ENCODE data around the gene PDE5A. TPM values are rescaled to one million over a fixed set of nuclear protein-coding genes. Genes with fewer than 3 reads are reported as not detected.

PDE5A gene
- total RNA-seq, 1 donor from 2014 or later: 0.10 TPM

GRCh38 chr4:119593698-119594097 is 34.9 kb downstream of the PDE5A start:
- Mint-ChIP-seq H3K27me3 (ENCODE audit: insufficient read depth) (peaks cover 6% of the 10 kb centered on the region), H3K9me3 (peaks cover 4% of the 10 kb centered on the region), H3K4me1 (ENCODE audit: low read depth) (no peaks in the 10 kb centered on the region), H3K36me3 (ENCODE audit: low read depth) (no peaks in the 10 kb centered on the region), H3K4me3 (no peak overlapping the region), H3K27ac (no peak overlapping the region)
- no peak for DNase-seq (ENCODE audit: low spot score)
- intact Hi-C loops (cut with micrococcal nuclease): no loop called here

GRCh38 chr4:119592830-119593229 is 35.8 kb downstream of the PDE5A start:
- intact Hi-C loops (cut with micrococcal nuclease): no loop called here
- H3K27ac Mint-ChIP-seq: no peak overlapping the region
- peaks cover 1% of the 10 kb centered on the region for H3K27me3 Mint-ChIP-seq (ENCODE audit: insufficient read depth)
- no peaks in the 10 kb centered on the region for H3K36me3 Mint-ChIP-seq (ENCODE audit: low read depth)
- no peaks in the 10 kb centered on the region for H3K4me1 Mint-ChIP-seq (ENCODE audit: low read depth)
- H3K9me3 Mint-ChIP-seq: no peaks in the 10 kb centered on the region
- H3K4me3 Mint-ChIP-seq: no peak overlapping the region
- DNase-seq (ENCODE audit: low spot score): no peak

GRCh38 chr4:119589165-119589564 is 39.4 kb downstream of the PDE5A start:
- no peak for DNase-seq (ENCODE audit: low spot score)
- H3K27ac Mint-ChIP-seq: no peak overlapping the region
- H3K4me3 Mint-ChIP-seq: no peak overlapping the region
- intact Hi-C loops (cut with micrococcal nuclease): no loop called here
- no peaks in the 10 kb centered on the region for H3K9me3 Mint-ChIP-seq
- H3K4me1 Mint-ChIP-seq (ENCODE audit: low read depth): no peaks in the 10 kb centered on the region
- no peaks in the 10 kb centered on the region for H3K36me3 Mint-ChIP-seq (ENCODE audit: low read depth)
- H3K27me3 Mint-ChIP-seq (ENCODE audit: insufficient read depth): peaks cover 1% of the 10 kb centered on the region

- Mint-ChIP-seq H3K4me1 (ENCODE audit: low read depth) (no peaks in the 10 kb centered on the region), H3K36me3 (ENCODE audit: low read depth) (no peaks in the 10 kb centered on the region), H3K9me3 (no peaks in the 10 kb centered on the region), H3K4me3 (no peak overlapping the region), H3K27me3 (ENCODE audit: insufficient read depth) (peaks cover 3% of the 10 kb centered on the region), H3K27ac (no peak overlapping the region)
- no peak for DNase-seq (ENCODE audit: low spot score)
- intact Hi-C loops (cut with micrococcal nuclease): no loop called here
Measured at GRCh38 chr4:119587796-119588195, 40.8 kb downstream of the PDE5A start.

- no peak overlapping the region for H3K27ac Mint-ChIP-seq
- H3K4me3 Mint-ChIP-seq: no peak overlapping the region
- intact Hi-C loops (cut with micrococcal nuclease): no loop called here
- DNase-seq (ENCODE audit: low spot score): no peak
- H3K4me1 Mint-ChIP-seq (ENCODE audit: low read depth): no peaks in the 10 kb centered on the region
- H3K9me3 Mint-ChIP-seq: no peaks in the 10 kb centered on the region
- no peaks in the 10 kb centered on the region for H3K36me3 Mint-ChIP-seq (ENCODE audit: low read depth)
- peaks cover 3% of the 10 kb centered on the region for H3K27me3 Mint-ChIP-seq (ENCODE audit: insufficient read depth)
Measured at GRCh38 chr4:119585771-119586170, 42.8 kb downstream of the PDE5A start.

- Mint-ChIP-seq H3K4me1 (ENCODE audit: low read depth) (no peaks in the 10 kb centered on the region), H3K9me3 (no peaks in the 10 kb centered on the region), H3K4me3 (no peak overlapping the region), H3K27me3 (ENCODE audit: insufficient read depth) (peaks cover 5% of the 10 kb centered on the region), H3K36me3 (ENCODE audit: low read depth) (no peaks in the 10 kb centered on the region), H3K27ac (no peak overlapping the region)
- no peak for DNase-seq (ENCODE audit: low spot score)
- intact Hi-C loops (cut with micrococcal nuclease): no loop called here
Measured at GRCh38 chr4:119581190-119581873, 47.3 kb downstream of the PDE5A start.

- H3K27ac Mint-ChIP-seq: no peak overlapping the region
- H3K36me3 Mint-ChIP-seq (ENCODE audit: low read depth): no peaks in the 10 kb centered on the region
- H3K4me3 Mint-ChIP-seq: no peak overlapping the region
- H3K9me3 Mint-ChIP-seq: no peaks in the 10 kb centered on the region
- peaks cover 5% of the 10 kb centered on the region for H3K27me3 Mint-ChIP-seq (ENCODE audit: insufficient read depth)
- H3K4me1 Mint-ChIP-seq (ENCODE audit: low read depth): no peaks in the 10 kb centered on the region
- intact Hi-C loops (cut with micrococcal nuclease): no loop called here
- no peak for DNase-seq (ENCODE audit: low spot score)
Measured at GRCh38 chr4:119580293-119580692, 48.3 kb downstream of the PDE5A start.

- Mint-ChIP-seq H3K27me3 (ENCODE audit: insufficient read depth) (peaks cover 5% of the 10 kb centered on the region), H3K36me3 (ENCODE audit: low read depth) (no peaks in the 10 kb centered on the region), H3K9me3 (peaks cover 4% of the 10 kb centered on the region), H3K4me1 (ENCODE audit: low read depth) (no peaks in the 10 kb centered on the region), H3K4me3 (no peak overlapping the region), H3K27ac (no peak overlapping the region)
- no peak for DNase-seq (ENCODE audit: low spot score)
- intact Hi-C loops (cut with micrococcal nuclease): no loop called here
Measured at GRCh38 chr4:119579823-119580222, 48.8 kb downstream of the PDE5A start.

- H3K27ac Mint-ChIP-seq: no peak overlapping the region
- no peaks in the 10 kb centered on the region for H3K27me3 Mint-ChIP-seq (ENCODE audit: insufficient read depth)
- H3K4me3 Mint-ChIP-seq: no peak overlapping the region
- peaks cover 6% of the 10 kb centered on the region for H3K9me3 Mint-ChIP-seq
- no peaks in the 10 kb centered on the region for H3K4me1 Mint-ChIP-seq (ENCODE audit: low read depth)
- intact Hi-C loops (cut with micrococcal nuclease): no loop called here
- no peak for DNase-seq (ENCODE audit: low spot score)
- no peaks in the 10 kb centered on the region for H3K36me3 Mint-ChIP-seq (ENCODE audit: low read depth)
Measured at GRCh38 chr4:119570401-119570800, 58.2 kb downstream of the PDE5A start.

- Mint-ChIP-seq H3K27me3 (ENCODE audit: insufficient read depth) (no peaks in the 10 kb centered on the region), H3K4me1 (ENCODE audit: low read depth) (no peaks in the 10 kb centered on the region), H3K4me3 (no peak overlapping the region), H3K9me3 (peaks cover 23% of the 10 kb centered on the region), H3K36me3 (ENCODE audit: low read depth) (no peaks in the 10 kb centered on the region), H3K27ac (no peak overlapping the region)
- DNase-seq (ENCODE audit: low spot score): no peak
- intact Hi-C loops (cut with micrococcal nuclease): no loop called here
Measured at GRCh38 chr4:119564106-119564505, 64.5 kb downstream of the PDE5A start.

- H3K4me1 Mint-ChIP-seq (ENCODE audit: low read depth): no peaks in the 10 kb centered on the region
- no peaks in the 10 kb centered on the region for H3K27me3 Mint-ChIP-seq (ENCODE audit: insufficient read depth)
- no peak for DNase-seq (ENCODE audit: low spot score)
- no peaks in the 10 kb centered on the region for H3K36me3 Mint-ChIP-seq (ENCODE audit: low read depth)
- no peak overlapping the region for H3K27ac Mint-ChIP-seq
- H3K9me3 Mint-ChIP-seq: peaks cover 11% of the 10 kb centered on the region
- intact Hi-C loops (cut with micrococcal nuclease): loop anchor here (1.0 to 2.0 kb wide), 2 partner anchors 68 to 492 kb away; no protein-coding TSS in a partner anchor
- no peak overlapping the region for H3K4me3 Mint-ChIP-seq
Measured at GRCh38 chr4:119559044-119559647, 69.5 kb downstream of the PDE5A start.

GRCh38 chr4:119550857-119551532 is 77.6 kb downstream of the PDE5A start:
- intact Hi-C loops (cut with micrococcal nuclease): no loop called here
- Mint-ChIP-seq H3K36me3 (ENCODE audit: low read depth) (peaks cover 4% of the 10 kb centered on the region), H3K9me3 (no peaks in the 10 kb centered on the region), H3K4me1 (ENCODE audit: low read depth) (no peaks in the 10 kb centered on the region), H3K27ac (no peak overlapping the region), H3K4me3 (no peak overlapping the region), H3K27me3 (ENCODE audit: insufficient read depth) (no peaks in the 10 kb centered on the region)
- DNase-seq (ENCODE audit: low spot score): no peak

GRCh38 chr4:119549639-119550038 is 79.0 kb downstream of the PDE5A start:
- Mint-ChIP-seq H3K4me3 (no peak overlapping the region), H3K27ac (no peak overlapping the region), H3K9me3 (no peaks in the 10 kb centered on the region), H3K27me3 (ENCODE audit: insufficient read depth) (no peaks in the 10 kb centered on the region), H3K36me3 (ENCODE audit: low read depth) (peaks cover 4% of the 10 kb centered on the region), H3K4me1 (ENCODE audit: low read depth) (no peaks in the 10 kb centered on the region)
- intact Hi-C loops (cut with micrococcal nuclease): no loop called here
- DNase-seq (ENCODE audit: low spot score): no peak

Measured in activated T-helper 1 cell treated with anti-CD3 and anti-CD28 coated beads, Interleukin-12 subunit alpha, Interleukin-12 subunit beta, Interleukin-2, Interleukin-4 antibody, amounts not matched to agents 30 ng/mL and 10 ng/mL and 1 ng/mL, durations not matched to agents 14 hours and 24 hours and 36 hours (primary cell).